OCI-LY7 (cell line): Measurements from ENCODE around the gene WDR70. TPM values are rescaled to one million over a fixed set of nuclear protein-coding genes. Genes with fewer than 3 reads are reported as not detected.

ENCODE experiments used
- BruUV-seq: library from RNA; stranded (reverse); fragments of 400-500 nt; replicated peaks from 2 replicates; lab custom pipeline; 2021; lab: Mats Ljungman, UMichigan
- CTCF ChIA-PET: fragments of 300-600 bp; sonication (Branson Sonifier 250); formaldehyde crosslinking; loops from one replicate; lab custom pipeline; 2022; ENCODE audit warnings: antibody characterized with exemption; ENCODE audit not compliant: unreplicated experiment; lab: Charles Lee
- POLR2A ChIA-PET: fragments of 300-600 bp; sonication (Branson Sonifier 250); formaldehyde crosslinking; loops from one replicate; lab custom pipeline; 2022; ENCODE audit warnings: antibody characterized with exemption; lab: Charles Lee
- DNase-seq: peaks from one replicate; pipeline ENCODE4 v3.0.0-alpha.2; 2015; ENCODE audit warnings: low spot score
- H2AFZ ChIP-seq: fragments of 200-600 bp; sonication (generic), shearing (Covaris generic); 2 replicates; pipeline ENCODE4 v1.6.1; 2014; ENCODE audit warnings: mild to moderate bottlenecking, antibody characterized with exemption, low read length, moderate library complexity
- H3K27ac ChIP-seq: fragments of 200-600 bp; sonication (generic); 2 replicates; pipeline ENCODE4 v1.5.1; 2014; ENCODE audit warnings: mixed run types, low read depth, mild to moderate bottlenecking, moderate library complexity, low read length, inconsistent platforms; ENCODE audit not compliant: poor library complexity, severe bottlenecking
- H3K36me3 ChIP-seq: fragments of 200-600 bp; sonication (generic); 2 replicates; pipeline ENCODE4 v1.6.1; 2014; ENCODE audit warnings: mild to moderate bottlenecking, antibody characterized with exemption, low read length, moderate library complexity, mixed read lengths; ENCODE audit not compliant: insufficient read depth
- H3K4me1 ChIP-seq: fragments of 200-600 bp; sonication (generic); 2 replicates; pipeline ENCODE4 v1.5.1; 2014; ENCODE audit warnings: mild to moderate bottlenecking, low read length; ENCODE audit not compliant: insufficient read depth, poor library complexity, severe bottlenecking
- H3K4me2 ChIP-seq: fragments of 200-600 bp; sonication (generic); 2 replicates; pipeline ENCODE4 v1.6.1; 2014; ENCODE audit warnings: mild to moderate bottlenecking, low read length
- H3K4me3 ChIP-seq: fragments of 200-600 bp; sonication (generic); 2 replicates; pipeline ENCODE4 v1.5.1; 2014; ENCODE audit warnings: mild to moderate bottlenecking, low read depth, low read length; ENCODE audit not compliant: poor library complexity, severe bottlenecking
- H3K79me2 ChIP-seq: fragments of 200-600 bp; sonication (generic); 2 replicates; pipeline ENCODE4 v1.6.1; 2016; ENCODE audit warnings: low read depth, mild to moderate bottlenecking, low read length, moderate library complexity, mixed read lengths; ENCODE audit not compliant: insufficient read depth
- H3K9me2 ChIP-seq: fragments of 200-600 bp; sonication (generic); 2 replicates; pipeline ENCODE4 v1.6.1; 2016; ENCODE audit warnings: mild to moderate bottlenecking, low read length, mixed read lengths; ENCODE audit not compliant: insufficient read depth
- H3K9me3 ChIP-seq: fragments of 200-600 bp; sonication (generic); 2 replicates; pipeline ENCODE4 v1.6.1; 2014; ENCODE audit warnings: mild to moderate bottlenecking, mixed run types, low read length, mixed read lengths
- H4K20me1 ChIP-seq: fragments of 200-600 bp; sonication (generic); 2 replicates; pipeline ENCODE4 v1.6.1; 2014; ENCODE audit warnings: mild to moderate bottlenecking, antibody characterized with exemption, low read length, moderate library complexity, mixed read lengths; ENCODE audit not compliant: insufficient read depth
- EZH2phosphoT487 ChIP-seq: fragments of 200-600 bp; sonication (generic); IDR thresholded peaks from 2 replicates; pipeline ENCODE4 v1.6.1; 2018; ENCODE audit warnings: low read depth, borderline replicate concordance, mild to moderate bottlenecking, mixed run types, antibody characterized with exemption, low read length, moderate library complexity, mixed read lengths
- intact Hi-C: fragments of 100-400 bp; cut with micrococcal nuclease; formaldehyde crosslinking; loops from one replicate; pipeline ENCODE4 v1.10.0; 2022; ENCODE audit not compliant: unreplicated experiment
- total RNA-seq, 2 experiments: library from RNA; depleted of rRNA in 1 of 2; stranded (reverse); fragments of >200 nt in 1 of 2; shearing (Covaris generic) in 1 of 2; gene quantifications; 2 replicates each; pipeline ENCODE4 v1.2.3, GENCODE V29; 2014 to 2022
- TF ChIP-seq, protein P1 (sequence below): fragments of 200-600 bp; sonication (generic); conservative IDR thresholded peaks from 2 replicates; pipeline ENCODE4 v1.5.1; 2014; ENCODE audit warnings: mild to moderate bottlenecking, antibody characterized with exemption, low read length, moderate library complexity, mixed read lengths

Gene WDR70
- total RNA-seq, 2 experiments from 2014 or later = 26.2 to 35.4 TPM

DNA sequence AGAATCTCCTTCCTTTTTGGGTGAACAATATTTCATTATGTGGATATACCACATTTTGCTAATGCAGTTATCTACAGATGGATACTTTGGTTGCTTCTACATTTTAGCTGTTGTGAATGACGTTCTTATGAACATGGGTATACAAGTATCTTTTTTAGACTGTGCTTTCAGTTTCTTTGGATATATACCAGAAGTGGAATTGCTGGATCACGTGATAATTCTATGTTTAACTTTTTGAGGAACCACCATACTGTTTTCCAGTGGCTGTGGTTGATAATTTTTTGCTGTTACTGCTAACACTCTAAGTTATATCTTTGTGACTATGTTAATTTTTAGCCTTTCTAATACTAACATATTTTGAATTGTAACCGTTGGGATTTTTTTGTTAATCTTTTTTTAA, 12.5 kb downstream of the WDR70 start:
- CTCF ChIA-PET = no interaction called here
- TF ChIP-seq EZH2phosphoT487 = no peak
- TF ChIP-seq, protein P1, sequence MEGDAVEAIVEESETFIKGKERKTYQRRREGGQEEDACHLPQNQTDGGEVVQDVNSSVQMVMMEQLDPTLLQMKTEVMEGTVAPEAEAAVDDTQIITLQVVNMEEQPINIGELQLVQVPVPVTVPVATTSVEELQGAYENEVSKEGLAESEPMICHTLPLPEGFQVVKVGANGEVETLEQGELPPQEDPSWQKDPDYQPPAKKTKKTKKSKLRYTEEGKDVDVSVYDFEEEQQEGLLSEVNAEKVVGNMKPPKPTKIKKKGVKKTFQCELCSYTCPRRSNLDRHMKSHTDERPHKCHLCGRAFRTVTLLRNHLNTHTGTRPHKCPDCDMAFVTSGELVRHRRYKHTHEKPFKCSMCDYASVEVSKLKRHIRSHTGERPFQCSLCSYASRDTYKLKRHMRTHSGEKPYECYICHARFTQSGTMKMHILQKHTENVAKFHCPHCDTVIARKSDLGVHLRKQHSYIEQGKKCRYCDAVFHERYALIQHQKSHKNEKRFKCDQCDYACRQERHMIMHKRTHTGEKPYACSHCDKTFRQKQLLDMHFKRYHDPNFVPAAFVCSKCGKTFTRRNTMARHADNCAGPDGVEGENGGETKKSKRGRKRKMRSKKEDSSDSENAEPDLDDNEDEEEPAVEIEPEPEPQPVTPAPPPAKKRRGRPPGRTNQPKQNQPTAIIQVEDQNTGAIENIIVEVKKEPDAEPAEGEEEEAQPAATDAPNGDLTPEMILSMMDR = no peak
- Histone ChIP-seq H3K4me2 (no peak overlapping the region), H4K20me1 (no peaks in the 10 kb centered on the region), H3K79me2 (no peaks in the 10 kb centered on the region), H3K27ac (no peak overlapping the region), H3K9me3 (no peaks in the 10 kb centered on the region), H2AFZ (no peak overlapping the region), H3K9me2 (no peaks in the 10 kb centered on the region), H3K4me3 (no peak overlapping the region), H3K4me1 (no peaks in the 10 kb centered on the region), H3K36me3 (peaks cover 33% of the 10 kb centered on the region)
- intact Hi-C loops = no loop called here
- POLR2A ChIA-PET = no interaction called here
- BruUV-seq = no TSS peak
- no peak for DNase-seq

DNA sequence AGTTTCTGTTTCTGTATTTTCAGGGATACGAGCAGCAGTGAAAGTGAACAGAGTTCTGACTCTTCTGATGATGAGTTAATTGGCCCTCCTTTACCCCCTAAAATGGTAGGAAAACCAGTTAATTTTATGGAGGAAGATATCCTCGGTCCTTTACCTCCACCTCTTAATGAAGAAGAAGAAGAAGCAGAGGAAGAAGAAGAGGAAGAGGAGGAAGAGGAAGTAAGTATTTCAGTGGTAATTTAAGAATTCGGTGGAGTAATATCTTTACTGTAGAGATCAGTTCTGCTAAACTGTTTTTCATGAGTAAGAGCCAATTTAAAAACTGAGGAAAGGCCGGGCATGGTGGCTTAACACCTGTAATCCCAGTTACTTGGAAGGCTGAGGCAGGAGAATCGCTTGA, 17.2 kb downstream of the WDR70 start:
- H4K20me1 ChIP-seq = no peaks in the 10 kb centered on the region
- ChIA-PET POLR2A (no interaction called here), CTCF (no interaction called here)
- H3K9me3 ChIP-seq = no peaks in the 10 kb centered on the region
- no peaks in the 10 kb centered on the region for H3K79me2 ChIP-seq
- no peaks in the 10 kb centered on the region for H3K4me1 ChIP-seq
- DNase-seq = no peak
- TF ChIP-seq, protein P1 = no peak
- H3K4me2 ChIP-seq = no peak overlapping the region
- intact Hi-C loops = no loop called here
- H3K9me2 ChIP-seq = no peaks in the 10 kb centered on the region
- no peak overlapping the region for H3K4me3 ChIP-seq
- no peak overlapping the region for H2AFZ ChIP-seq
- BruUV-seq = no TSS peak
- H3K36me3 ChIP-seq = peaks cover 53% of the 10 kb centered on the region
- no peak overlapping the region for H3K27ac ChIP-seq

DNA sequence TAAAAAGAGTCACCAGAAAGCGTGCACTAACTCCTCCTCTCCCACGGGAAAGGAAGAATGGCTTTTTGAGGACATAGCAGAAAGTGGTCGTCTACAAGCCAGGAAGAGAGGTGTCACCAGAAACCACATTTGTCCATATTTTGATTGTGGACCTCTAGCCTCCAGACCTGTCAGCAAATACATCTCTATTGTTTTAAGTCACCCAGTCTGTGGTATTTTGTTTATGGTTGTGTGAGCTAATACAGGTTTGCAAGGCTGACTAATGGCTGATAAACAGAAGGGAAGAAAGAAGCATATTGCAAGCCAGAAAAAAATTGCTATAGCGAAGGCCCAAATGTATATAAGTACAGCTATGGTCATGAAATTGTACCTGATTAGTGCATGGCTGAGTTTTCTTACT, 21.4 kb downstream of the WDR70 start:
- BruUV-seq = no TSS peak

More for the DNA sequence above, 21.4 kb downstream of the WDR70 start:
- Histone ChIP-seq H3K4me2 (no peak overlapping the region), H4K20me1 (no peaks in the 10 kb centered on the region), H3K79me2 (no peaks in the 10 kb centered on the region), H3K4me1 (peaks cover under 1% of the 10 kb centered on the region), H3K9me3 (no peaks in the 10 kb centered on the region), H3K4me3 (no peak overlapping the region), H3K9me2 (no peaks in the 10 kb centered on the region), H3K27ac (no peak overlapping the region), H2AFZ (no peak overlapping the region), H3K36me3 (peaks cover 40% of the 10 kb centered on the region)
- DNase-seq = no peak
- TF ChIP-seq, protein P1 = no peak
- TF ChIP-seq EZH2phosphoT487 = no peak
- POLR2A ChIA-PET = interaction anchor here (0.6 to 0.9 kb wide), 3 partner anchors 12 to 29 kb away, joined by 3 to 4 read pairs (median 3); partner anchors contain the start of gene NUP155
- intact Hi-C loops = no loop called here
- CTCF ChIA-PET = no interaction called here
